Subcutaneous abdominal adipose tissue (tissue), 5 donors: ENCODE data around the gene MRPL41.
"Not testable (repeated sequence)": the region's sequence is repeated elsewhere in the genome, so short reads cannot be mapped to it uniquely, and the experiment has no call there.

Experiments
- H3K27ac ChIP-seq: one replicate; pipeline ENCODE4 v1.7.0; 2013; ENCODE audit warnings: low read depth, mild to moderate bottlenecking, inconsistent platforms, low read length, moderate library complexity
- H3K27me3 ChIP-seq, 5 donors: one replicate each; pipeline ENCODE4 v1.7.0; 2013; ENCODE audit warnings: low read length in 5 of 5, inconsistent platforms in 1 of 5; ENCODE audit not compliant: control insufficient read depth in 5 of 5, insufficient read depth in 4 of 5
- H3K36me3 ChIP-seq, 5 donors: one replicate each; pipeline ENCODE4 v1.7.0; 2013; ENCODE audit warnings: low read length in 5 of 5; ENCODE audit not compliant: control insufficient read depth in 5 of 5, insufficient read depth in 5 of 5
- H3K4me1 ChIP-seq, 5 donors: one replicate each; pipeline ENCODE4 v1.7.0; 2013; ENCODE audit warnings: low read length in 5 of 5, mild to moderate bottlenecking in 3 of 5, moderate library complexity in 1 of 5; ENCODE audit not compliant: control insufficient read depth in 5 of 5, insufficient read depth in 5 of 5
- H3K4me3 ChIP-seq, 5 donors: one replicate each; pipeline ENCODE4 v1.7.0; 2013; ENCODE audit warnings: low read length in 5 of 5, low read depth in 1 of 5
- H3K9ac ChIP-seq, 5 donors: one replicate each; pipeline ENCODE4 v1.7.0; 2013; ENCODE audit warnings: low read length in 5 of 5, mild to moderate bottlenecking in 4 of 5, moderate library complexity in 3 of 5
- H3K9me3 ChIP-seq, 5 donors: one replicate each; pipeline ENCODE4 v1.7.0; 2013; ENCODE audit warnings: low read length in 5 of 5; ENCODE audit not compliant: control insufficient read depth in 5 of 5
- donor health status: healthy.
- donor health status: healthy.
- donor health status: healthy.
- donor health status: healthy.
- donor health status: healthy.

Gene MRPL41

GRCh38 chr9:137538058-137538457 lies 13.6 kb upstream of the MRPL41 start:
- Histone ChIP-seq H3K27ac (no peak overlapping the region), H3K9me3 (no peaks in the 10 kb centered on the region), H3K4me3 (no peak overlapping the region), H3K4me1 (peaks cover 3 to 11% (median 9%) of the 10 kb centered on the region in 5 donors), H3K27me3 (no peaks in the 10 kb centered on the region), H3K36me3 (peaks cover 0 to 46% (median 26%) of the 10 kb centered on the region in 5 donors), H3K9ac (no peak overlapping the region)

- Histone ChIP-seq H3K36me3 (peaks cover 0 to 54% (median 32%) of the 10 kb centered on the region in 5 donors), H3K9me3 (no peaks in the 10 kb centered on the region), H3K27me3 (no peaks in the 10 kb centered on the region), H3K27ac (no peak overlapping the region), H3K4me1 (peaks cover 0 to 16% (median 14%) of the 10 kb centered on the region in 5 donors), H3K9ac (no peak overlapping the region), H3K4me3 (no peak overlapping the region)
Observed at GRCh38 chr9:137540536-137540935, 11.1 kb upstream of the MRPL41 start.

- Histone ChIP-seq H3K27ac (no peak overlapping the region), H3K9ac (no peak overlapping the region), H3K36me3 (peaks cover 0 to 56% (median 32%) of the 10 kb centered on the region in 5 donors), H3K27me3 (no peaks in the 10 kb centered on the region), H3K4me1 (peaks cover 0 to 25% (median 18%) of the 10 kb centered on the region in 5 donors), H3K4me3 (no peak overlapping the region), H3K9me3 (no peaks in the 10 kb centered on the region)
Observed at GRCh38 chr9:137542486-137542885, 9.2 kb upstream of the MRPL41 start.

- Histone ChIP-seq H3K4me3 (no peak overlapping the region), H3K36me3 (peaks cover 0 to 47% (median 23%) of the 10 kb centered on the region in 5 donors), H3K9ac (no peak overlapping the region), H3K27me3 (no peaks in the 10 kb centered on the region), H3K9me3 (no peaks in the 10 kb centered on the region), H3K27ac (peak overlapping the region; percentile 54), H3K4me1 (peaks cover 0 to 34% (median 25%) of the 10 kb centered on the region in 5 donors)
Observed at GRCh38 chr9:137543237-137543963, 8.3 kb upstream of the MRPL41 start.

- peak overlapping the region in 1 of 5 donors; percentile 28 for H3K4me3 ChIP-seq
- H3K27me3 ChIP-seq, result no peaks in the 10 kb centered on the region
- H3K9me3 ChIP-seq, result no peaks in the 10 kb centered on the region
- H3K9ac ChIP-seq, result no peak overlapping the region
- H3K27ac ChIP-seq, result peak overlapping the region; percentile 54
- peaks cover 0 to 47% (median 22%) of the 10 kb centered on the region in 5 donors for H3K36me3 ChIP-seq
- peaks cover 4 to 42% (median 32%) of the 10 kb centered on the region in 5 donors for H3K4me1 ChIP-seq
Observed at GRCh38 chr9:137544176-137544760, 7.4 kb upstream of the MRPL41 start.

- no peak overlapping the region for H3K4me3 ChIP-seq
- H3K9me3 ChIP-seq, result no peaks in the 10 kb centered on the region
- no peaks in the 10 kb centered on the region for H3K27me3 ChIP-seq
- H3K4me1 ChIP-seq, result peaks cover 4 to 49% (median 39%) of the 10 kb centered on the region in 5 donors
- H3K36me3 ChIP-seq, result peaks cover 0 to 41% (median 19%) of the 10 kb centered on the region in 5 donors
- peak overlapping the region in 1 of 5 donors; percentile 58 for H3K9ac ChIP-seq
- peak overlapping the region; percentile 54 for H3K27ac ChIP-seq
Observed at GRCh38 chr9:137545123-137545522, 6.6 kb upstream of the MRPL41 start.

GRCh38 chr9:137547687-137548543 lies 3.8 kb upstream of the MRPL41 start:
- H3K9me3 ChIP-seq, result no peaks in the 10 kb centered on the region
- H3K4me1 ChIP-seq, result peaks cover 4 to 60% (median 49%) of the 10 kb centered on the region in 5 donors
- peak overlapping the region in 1 of 5 donors; percentile 25 for H3K9ac ChIP-seq
- H3K4me3 ChIP-seq, result peak overlapping the region in 3 of 5 donors; percentile 4 to 18 (median 14)
- H3K27me3 ChIP-seq, result no peaks in the 10 kb centered on the region
- H3K36me3 ChIP-seq, result peaks cover 0 to 14% (median 7%) of the 10 kb centered on the region in 5 donors
- no peak overlapping the region for H3K27ac ChIP-seq

GRCh38 chr9:137550231-137550621 lies 1.5 kb upstream of the MRPL41 start, which contains the start of gene PNPLA7:
Gene PNPLA7, minus strand, starts transcription at chr9:137550402. Its CDS starts 205 bp downstream, at chr9:137550197.
- peaks cover 4 to 47% (median 35%) of the 10 kb centered on the region in 5 donors for H3K4me1 ChIP-seq
- peak within 1 kb of the TSS; percentile 62 to 79 (median 67) for H3K4me3 ChIP-seq
- H3K9ac ChIP-seq, result peak within 1 kb of the TSS; percentile 28 to 93 (median 66)
- H3K9me3 ChIP-seq, result no peaks in the 10 kb centered on the region
- H3K36me3 ChIP-seq, result peaks cover 0 to 19% (median 5%) of the 10 kb centered on the region in 5 donors
- H3K27me3 ChIP-seq, result no peaks in the 10 kb centered on the region
- H3K27ac ChIP-seq, result peak within 1 kb of the TSS; percentile 87

- H3K36me3 ChIP-seq, result peaks cover 0 to 26% (median 12%) of the 10 kb centered on the region in 5 donors
- H3K4me1 ChIP-seq, result peaks cover 4 to 41% (median 35%) of the 10 kb centered on the region in 5 donors
- peak overlapping the region; percentile 75 for H3K27ac ChIP-seq
- H3K4me3 ChIP-seq, result peak overlapping the region in 4 of 5 donors; percentile 61 to 79 (median 64)
- not testable (repeated sequence) for H3K9me3 ChIP-seq, H3K27me3 ChIP-seq
- peak overlapping the region in 4 of 5 donors; percentile 55 to 71 (median 62) for H3K9ac ChIP-seq
Observed at GRCh38 chr9:137550958-137551263, 768 bp upstream of the MRPL41 start.
